Right lobe of liver (tissue), 6 donors: ENCODE data around the gene AAMP. TPM values are rescaled to one million over a fixed set of nuclear protein-coding genes. Genes with fewer than 3 reads are reported as not detected.

Source experiments
- ATAC-seq, 4 donors: fragments of 200-7000 bp; cut with Tn5 transposase; one replicate each; pipeline ENCODE4 v1.9.1; 2020; ENCODE audit warnings: mild to moderate bottlenecking in 4 of 4, moderate library complexity in 4 of 4
- DNase-seq, 3 donors: peaks; one replicate each; pipeline ENCODE4 v3.0.0-alpha.2; 2020
- H3K27ac ChIP-seq, 3 donors: fragments of 200-600 bp; one replicate each; pipeline ENCODE4 v1.8.0; 2022
- H3K27me3 ChIP-seq, 2 donors: fragments of 200-600 bp; one replicate each; pipeline ENCODE4 v1.8.0; 2022
- H3K36me3 ChIP-seq, 4 donors: fragments of 200-600 bp; sonication (generic) in 1 of 4; one replicate each; pipeline versions ENCODE4 v1.5.1 to v1.8.0; 2017 to 2022; ENCODE audit warnings: control low read depth in 1 of 4
- H3K4me1 ChIP-seq, 4 donors: fragments of 200-600 bp; sonication (generic) in 1 of 4; one replicate each; pipeline versions ENCODE4 v1.5.1 to v1.8.0; 2017 to 2022; ENCODE audit warnings: control low read depth in 1 of 4
- H3K4me3 ChIP-seq, 3 donors: fragments of 200-600 bp; one replicate each; pipeline ENCODE4 v1.8.0; 2022
- H3K9me3 ChIP-seq, 4 donors: fragments of 200-600 bp; sonication (generic) in 1 of 4; one replicate each; pipeline versions ENCODE4 v1.5.1 to v1.8.0; 2017 to 2022; ENCODE audit warnings: control low read depth in 1 of 4
- CTCF ChIP-seq, 4 donors: fragments of 200-600 bp in 3 of 4; fragments of 450-650 bp in 1 of 4; IDR thresholded peaks; one replicate each; pipeline versions ENCODE4 v1.5.1 to v1.8.0; 2016 to 2022; ENCODE audit warnings: antibody characterized with exemption in 4 of 4, mild to moderate bottlenecking in 2 of 4
- POLR2A ChIP-seq: fragments of 450-650 bp; IDR thresholded peaks from one replicate; pipeline ENCODE4 v1.6.1; 2017; ENCODE audit warnings: antibody characterized with exemption, mild to moderate bottlenecking
- WGBS: methylation state at CpG from one replicate; pipeline ENCODE4 v1.1.6; 2018; ENCODE audit warnings: low coverage, low lambda C conversion rate; ENCODE audit not compliant: insufficient coverage; ENCODE audit errors: missing lambda C conversion rate; 5-methylcytosine and 5-hydroxymethylcytosine counted together
- intact Hi-C, 2 donors: fragments of 100-400 bp; cut with DNase I; formaldehyde crosslinking; loops; one replicate each; pipeline versions ENCODE4 v1.11.2 to v1.14.1; 2022
- total RNA-seq, 6 experiments: library from RNA; depleted of rRNA in 2 of 6; stranded (reverse); fragments of >200 nt in 2 of 6; fragmentation: NEBNext Ultra II Directional in 3 of 6; extraction: Animal tissue kit (Norgen Biotek cat#: 25700) in 3 of 6; gene quantifications; one replicate each; pipeline versions ENCODE4 v1.1.0 to v1.2.4, GENCODE V29; 2016 to 2023
- donor health status: DM: no; HTN: yes; CAD: no.
- donor health status: DM: no; HTN: no; CAD: no.
- donor health status: DM: no; HTN: no; CAD: no.
- donor health status: DM: no; HTN: yes; CAD: no.
- donor health status: DM: no; HTN: yes; CAD: no.

Gene AAMP
- total RNA-seq, 6 experiments from 2014 or later, result 40.0 to 99.5 (median 45.2) TPM

GRCh38 chr2:218264773-218265561, 5.0 kb downstream of the AAMP start:
- H3K4me1 ChIP-seq, result peaks cover 0 to 29% (median 12%) of the 10 kb centered on the region in 4 donors
- no peaks in the 10 kb centered on the region for H3K9me3 ChIP-seq
- DNase-seq, result peak in 1 of 3 donors; percentile 76
- 22% methylated on average over 8 of the region's 22 CpGs for WGBS
- no peak for TF ChIP-seq CTCF (IDR thresholded peaks at IDR 0.05)
- ATAC-seq, result peak; percentile 64 to 77 (median 72)
- H3K27me3 ChIP-seq, result no peaks in the 10 kb centered on the region
- H3K4me3 ChIP-seq, result no peak overlapping the region
- intact Hi-C loops, result no loop called here
- H3K27ac ChIP-seq, result no peak overlapping the region
- H3K36me3 ChIP-seq, result peaks cover 0 to 44% (median 8%) of the 10 kb centered on the region in 4 donors

DNA sequence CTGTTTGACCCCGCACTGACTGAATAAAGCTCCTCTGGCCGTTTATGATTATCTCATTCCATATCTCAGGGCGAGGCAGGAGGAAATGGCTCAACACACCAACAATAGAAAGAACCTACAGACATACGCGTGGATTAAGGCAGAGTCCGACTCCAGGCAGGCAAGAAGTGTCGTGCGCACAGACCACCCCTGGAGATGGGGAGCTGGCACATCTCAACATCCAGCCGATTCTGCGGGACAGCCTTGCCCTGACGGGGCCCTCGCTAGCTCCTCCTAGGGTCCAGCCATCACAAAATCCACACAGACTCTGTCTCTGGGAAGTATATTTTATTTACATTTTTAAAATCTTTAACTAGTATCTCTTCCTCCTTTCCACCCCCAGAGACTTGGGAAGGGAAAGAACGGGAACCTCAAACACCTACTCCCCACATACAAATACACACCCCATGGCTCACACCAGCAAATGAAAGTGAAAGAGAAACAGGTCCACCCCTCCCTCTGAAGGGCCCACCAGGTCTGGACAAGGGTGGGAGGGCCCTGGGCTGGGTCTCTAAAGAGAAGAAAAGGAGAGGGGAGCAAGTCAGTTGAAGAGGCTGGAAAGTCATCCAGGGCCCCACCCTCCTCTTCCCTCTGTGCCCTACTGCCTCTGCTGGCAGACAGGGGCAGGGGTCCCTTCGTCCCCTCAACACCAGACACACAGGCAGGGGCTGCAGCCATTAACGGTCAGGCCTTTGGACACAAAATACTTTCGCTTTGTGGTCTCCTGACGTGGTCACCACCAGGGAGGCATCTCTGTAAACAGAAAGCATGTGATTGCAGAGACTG, 5.9 kb downstream of the AAMP start:
- Histone ChIP-seq H3K4me1 (peaks cover 0 to 27% (median 10%) of the 10 kb centered on the region in 4 donors), H3K27me3 (no peaks in the 10 kb centered on the region), H3K27ac (no peak overlapping the region), H3K4me3 (no peak overlapping the region), H3K36me3 (peaks cover 0 to 44% (median 8%) of the 10 kb centered on the region in 4 donors), H3K9me3 (no peaks in the 10 kb centered on the region)
- intact Hi-C loops, result no loop called here
- 78% methylated on average over 15 of the region's 17 CpGs for WGBS
- ATAC-seq (no peak), DNase-seq (peak in 1 of 3 donors; percentile 36)
- TF ChIP-seq CTCF (IDR thresholded peaks at IDR 0.05) (no peak), POLR2A (no peak)

GRCh38 chr2:218262631-218263586, 7.0 kb downstream of the AAMP start:
- TF ChIP-seq POLR2A (no peak), CTCF (IDR thresholded peaks at IDR 0.05) (no peak)
- peak in 2 of 3 donors; percentile 50 to 56 for DNase-seq
- intact Hi-C loops, result no loop called here
- no peak overlapping the region for H3K4me3 ChIP-seq
- H3K36me3 ChIP-seq, result peaks cover 0 to 43% (median 7%) of the 10 kb centered on the region in 4 donors
- WGBS, result 79% methylated on average over 6 of the region's 39 CpGs
- peaks cover 0 to 16% (median 6%) of the 10 kb centered on the region in 4 donors for H3K4me1 ChIP-seq
- no peaks in the 10 kb centered on the region for H3K27me3 ChIP-seq
- ATAC-seq, result no peak
- H3K27ac ChIP-seq, result no peak overlapping the region
- H3K9me3 ChIP-seq, result no peaks in the 10 kb centered on the region

DNA sequence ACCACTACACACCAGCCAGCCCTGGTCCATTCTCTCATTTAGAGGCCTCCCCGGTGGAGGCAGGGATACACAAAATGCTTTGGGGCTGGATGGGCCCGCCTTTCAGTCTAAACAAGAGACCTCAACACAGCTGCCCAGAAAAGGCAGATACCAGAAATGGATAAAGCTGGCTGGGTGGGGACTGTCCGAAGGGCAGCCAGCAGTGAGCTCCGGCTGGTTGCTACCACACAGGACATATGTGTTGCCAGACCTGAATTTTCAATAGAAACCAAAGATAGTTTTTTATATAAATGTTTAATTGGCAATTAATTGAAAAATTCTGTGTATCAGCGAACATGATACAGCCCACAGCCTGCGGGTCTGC, 7.7 kb downstream of the AAMP start:
- ATAC-seq (no peak), DNase-seq (no peak)
- Histone ChIP-seq H3K4me3 (no peak overlapping the region), H3K36me3 (peaks cover 0 to 36% (median 3%) of the 10 kb centered on the region in 4 donors), H3K9me3 (no peaks in the 10 kb centered on the region), H3K27me3 (no peaks in the 10 kb centered on the region), H3K4me1 (peaks cover 0 to 16% (median 6%) of the 10 kb centered on the region in 4 donors), H3K27ac (no peak overlapping the region)
- 61% methylated on average over 3 of the region's 6 CpGs for WGBS
- TF ChIP-seq POLR2A (no peak), CTCF (IDR thresholded peaks at IDR 0.05) (no peak)
- intact Hi-C loops, result no loop called here
